B cell (primary cell): ENCODE data around the gene DVL2.

Source experiments
- CTCF ChIP-seq: fragments of 200-600 bp; IDR thresholded peaks from one replicate; pipeline ENCODE4 v1.8.0; 2022; ENCODE audit warnings: antibody characterized with exemption, mild to moderate bottlenecking
- EZH2 ChIP-seq: IDR thresholded peaks from 2 replicates; pipeline ENCODE4 v1.6.1; 2012; ENCODE audit warnings: borderline replicate concordance, low read depth, mild to moderate bottlenecking, moderate library complexity, low read length; ENCODE audit not compliant: insufficient read depth, poor library complexity, severe bottlenecking

GRCh38 chr17:7283471-7284216, 49.3 kb upstream of the DVL2 start:
- TF ChIP-seq CTCF = no peak
- TF ChIP-seq EZH2 = no peak
